Smooth muscle cell (in vitro differentiated cells): ENCODE data around the gene AFAP1. TPM values are rescaled to one million over a fixed set of nuclear protein-coding genes. Genes with fewer than 3 reads are reported as not detected.

Experiments used
- DNase-seq: peaks from one replicate; lab custom pipeline; 2025; ENCODE audit not compliant: unreplicated experiment; lab: John Stamatoyannopoulos, UW
- H2AFZ ChIP-seq: fragments of 200-600 bp; sonication (generic); 2 replicates; pipeline ENCODE4 v1.6.0; 2016; ENCODE audit warnings: antibody characterized with exemption, low read depth, mild to moderate bottlenecking
- H3F3A ChIP-seq: fragments of 200-600 bp; sonication (generic); 2 replicates; pipeline ENCODE4 v1.6.0; 2017; ENCODE audit warnings: antibody characterized with exemption, low read depth
- H3K27ac ChIP-seq: fragments of 200-600 bp; sonication (generic); 2 replicates; pipeline ENCODE4 v1.5.1; 2016; ENCODE audit warnings: low read depth, mild to moderate bottlenecking
- H3K27me3 ChIP-seq: fragments of 200-600 bp; sonication (generic); 2 replicates; pipeline ENCODE4 v1.6.1; 2016; ENCODE audit warnings: low read depth, mild to moderate bottlenecking
- H3K36me3 ChIP-seq: fragments of 200-600 bp; sonication (generic); 2 replicates; pipeline ENCODE4 v1.5.1; 2016; ENCODE audit warnings: low read depth
- H3K4me1 ChIP-seq: fragments of 200-600 bp; sonication (generic); 2 replicates; pipeline ENCODE4 v1.5.1; 2016; ENCODE audit warnings: low read depth
- H3K4me2 ChIP-seq: fragments of 200-600 bp; sonication (generic); 2 replicates; pipeline ENCODE4 v1.6.0; 2016; ENCODE audit warnings: mild to moderate bottlenecking
- H3K4me3 ChIP-seq: fragments of 200-600 bp; sonication (generic); 2 replicates; pipeline ENCODE4 v1.5.1; 2016; ENCODE audit warnings: mild to moderate bottlenecking
- H3K79me2 ChIP-seq: fragments of 200-600 bp; sonication (generic); 2 replicates; pipeline ENCODE4 v1.6.0; 2016; ENCODE audit warnings: low read depth, mild to moderate bottlenecking
- H3K9ac ChIP-seq: fragments of 200-600 bp; sonication (generic); 2 replicates; pipeline ENCODE4 v1.6.0; 2016; ENCODE audit warnings: low read depth
- H3K9me3 ChIP-seq: fragments of 200-600 bp; sonication (generic); replicated peaks from 2 replicates; pipeline ENCODE4 v1.5.1; 2016; ENCODE audit warnings: low read depth
- H4K20me1 ChIP-seq: fragments of 200-600 bp; sonication (generic); 2 replicates; pipeline ENCODE4 v1.6.0; 2016; ENCODE audit warnings: low read depth
- CTCF ChIP-seq: fragments of 200-600 bp; sonication (generic); IDR thresholded peaks from 2 replicates; pipeline ENCODE4 v1.5.1; 2017; ENCODE audit warnings: borderline replicate concordance, mild to moderate bottlenecking, antibody characterized with exemption; ENCODE audit not compliant: insufficient read depth, poor library complexity, severe bottlenecking
- WGBS: methylation state at CpG from one replicate; pipeline ENCODE4 v1.1.7; 2016; ENCODE audit warnings: low lambda C conversion rate; 5-methylcytosine and 5-hydroxymethylcytosine counted together
- polyA plus RNA-seq: library from polyadenylated mRNA; unstranded; fragments of >200 nt; fragmentation: Nextera tagmentation; extraction: Ambion mirVana; gene quantifications from 2 replicates; pipeline ENCODE4 v1.2.1, GENCODE V29; 2016
- total RNA-seq: library from RNA; depleted of rRNA; stranded (reverse); fragments of >200 nt; gene quantifications from 2 replicates; pipeline ENCODE4 v1.2.3, GENCODE V29; 2014

Gene AFAP1
- total and polyA plus RNA-seq, 2 experiments from 2014 or later, result 12.6 to 24.8 TPM

DNA sequence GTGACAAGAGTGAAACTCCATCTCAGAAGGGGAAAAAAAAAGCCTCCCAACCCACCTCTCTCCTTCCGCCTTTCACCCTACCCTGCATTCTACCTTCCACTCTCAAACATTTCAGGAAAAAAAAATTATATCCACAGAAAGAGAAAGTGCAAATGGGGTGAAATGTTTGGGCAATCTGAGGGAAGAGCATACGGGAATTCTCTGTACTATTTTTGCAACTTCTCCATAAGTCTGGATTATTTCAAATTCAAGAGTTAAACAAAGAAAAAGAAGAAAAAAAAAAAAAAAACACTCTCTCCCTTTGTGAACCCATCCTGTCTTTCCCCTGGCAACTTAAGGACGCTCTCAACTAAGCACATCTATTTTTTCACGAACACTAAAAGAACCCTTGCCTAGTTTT is 41.3 kb downstream of the AFAP1 start:
- Histone ChIP-seq H3K4me1 (no peaks in the 10 kb centered on the region), H3K4me3 (no peak overlapping the region), H3K27me3 (no peaks in the 10 kb centered on the region), H3K79me2 (peaks cover 81% of the 10 kb centered on the region), H3K9me3 (no peaks in the 10 kb centered on the region), H4K20me1 (peaks cover 91% of the 10 kb centered on the region), H3K4me2 (no peak overlapping the region), H3K9ac (no peak overlapping the region), H3F3A (no peaks in the 10 kb centered on the region), H3K36me3 (no peaks in the 10 kb centered on the region), H3K27ac (no peak overlapping the region), H2AFZ (no peak overlapping the region)
- TF ChIP-seq CTCF, result no peak
- 94% methylated on average over 4 of the region's 4 CpGs for WGBS
- no peak for DNase-seq

GRCh38 chr4:7897811-7898210 is 41.9 kb downstream of the AFAP1 start:
- no peak overlapping the region for H3K27ac ChIP-seq
- H3K36me3 ChIP-seq, result no peaks in the 10 kb centered on the region
- DNase-seq, result no peak
- H3K9me3 ChIP-seq, result no peaks in the 10 kb centered on the region
- no peaks in the 10 kb centered on the region for H3K4me1 ChIP-seq
- peaks cover 81% of the 10 kb centered on the region for H3K79me2 ChIP-seq
- H3F3A ChIP-seq, result no peaks in the 10 kb centered on the region
- peaks cover 88% of the 10 kb centered on the region for H4K20me1 ChIP-seq
- H2AFZ ChIP-seq, result no peak overlapping the region
- WGBS, result 97% methylated on average over 7 of the region's 7 CpGs
- H3K4me2 ChIP-seq, result no peak overlapping the region
- H3K9ac ChIP-seq, result no peak overlapping the region
- TF ChIP-seq CTCF, result no peak
- no peak overlapping the region for H3K4me3 ChIP-seq
- H3K27me3 ChIP-seq, result no peaks in the 10 kb centered on the region

GRCh38 chr4:7894677-7895181 is 44.9 kb downstream of the AFAP1 start:
- no peaks in the 10 kb centered on the region for H3K4me1 ChIP-seq
- H3F3A ChIP-seq, result peaks cover 3% of the 10 kb centered on the region
- H3K4me2 ChIP-seq, result no peak overlapping the region
- H4K20me1 ChIP-seq, result peaks cover 75% of the 10 kb centered on the region
- H3K36me3 ChIP-seq, result no peaks in the 10 kb centered on the region
- H3K4me3 ChIP-seq, result no peak overlapping the region
- WGBS, result 56% methylated on average over 15 of the region's 15 CpGs
- H3K9ac ChIP-seq, result no peak overlapping the region
- H2AFZ ChIP-seq, result no peak overlapping the region
- H3K79me2 ChIP-seq, result peaks cover 80% of the 10 kb centered on the region
- no peaks in the 10 kb centered on the region for H3K9me3 ChIP-seq
- TF ChIP-seq CTCF, result no peak
- peak overlapping the region; percentile 64 for H3K27ac ChIP-seq
- no peaks in the 10 kb centered on the region for H3K27me3 ChIP-seq
- no peak for DNase-seq

- H3K79me2 ChIP-seq, result peaks cover 80% of the 10 kb centered on the region
Measured at GRCh38 chr4:7894098-7894676, 45.5 kb downstream of the AFAP1 start.

More at GRCh38 chr4:7894098-7894676, 45.5 kb downstream of the AFAP1 start:
- TF ChIP-seq CTCF, result no peak
- Histone ChIP-seq H4K20me1 (peaks cover 69% of the 10 kb centered on the region), H2AFZ (no peak overlapping the region), H3K27me3 (no peaks in the 10 kb centered on the region), H3F3A (peaks cover 3% of the 10 kb centered on the region), H3K9ac (no peak overlapping the region), H3K9me3 (no peaks in the 10 kb centered on the region), H3K27ac (peak overlapping the region; percentile 64), H3K4me1 (no peaks in the 10 kb centered on the region), H3K4me3 (no peak overlapping the region), H3K4me2 (no peak overlapping the region), H3K36me3 (no peaks in the 10 kb centered on the region)
- WGBS, result 94% methylated on average over 12 of the region's 12 CpGs
- no peak for DNase-seq
